HL-60 (cell line): ENCODE measurements around the gene TUBG2.
"Not testable (repeated sequence)": the region's sequence is repeated elsewhere in the genome, so short reads cannot be mapped to it uniquely, and the experiment has no call there.

Source experiments
- CTCF ChIP-seq: IDR thresholded peaks from one replicate; pipeline ENCODE4 v1.5.1; 2011; ENCODE audit warnings: low read length, control low read depth, inconsistent platforms; ENCODE audit not compliant: insufficient read depth
- POLR2AphosphoS5 ChIP-seq: IDR thresholded peaks from 2 replicates; pipeline ENCODE4 v1.6.1; 2012; ENCODE audit warnings: low read depth

- not testable (repeated sequence) for TF ChIP-seq POLR2AphosphoS5, CTCF
Measured at GRCh38 chr17:42666126-42666525, 7.0 kb downstream of the TUBG2 start.
